Osteocyte (in vitro differentiated cells): ENCODE results near the gene MYDGF. TPM values are rescaled to one million over a fixed set of nuclear protein-coding genes. Genes with fewer than 3 reads are reported as not detected.

Source experiments
- DNase-seq: peaks from one replicate; pipeline ENCODE4 v3.0.0; 2021; ENCODE audit warnings: mixed read lengths; ENCODE audit not compliant: unreplicated experiment; ENCODE audit errors: extremely low spot score
- H3K27ac Mint-ChIP-seq: one replicate; pipeline ENCODE4 v1.8.0; 2021; ENCODE audit warnings: mild to moderate bottlenecking, mixed read lengths; ENCODE audit not compliant: unreplicated experiment
- H3K27me3 Mint-ChIP-seq: one replicate; pipeline ENCODE4 v1.8.0; 2021; ENCODE audit warnings: mixed read lengths; ENCODE audit not compliant: unreplicated experiment
- H3K36me3 Mint-ChIP-seq: one replicate; pipeline ENCODE4 v1.8.0; 2021; ENCODE audit warnings: mixed read lengths; ENCODE audit not compliant: unreplicated experiment
- H3K4me1 Mint-ChIP-seq: one replicate; pipeline ENCODE4 v1.8.0; 2021; ENCODE audit warnings: mixed read lengths; ENCODE audit not compliant: unreplicated experiment
- H3K4me3 Mint-ChIP-seq: one replicate; pipeline ENCODE4 v1.8.0; 2021; ENCODE audit warnings: mild to moderate bottlenecking, moderate library complexity, mixed read lengths; ENCODE audit not compliant: unreplicated experiment
- H3K9me3 Mint-ChIP-seq: one replicate; pipeline ENCODE4 v1.8.0; 2021; ENCODE audit warnings: mixed read lengths; ENCODE audit not compliant: unreplicated experiment
- total RNA-seq: library from RNA; stranded (reverse); gene quantifications from 2 replicates; pipeline ENCODE4 v1.2.1, GENCODE V29; 2021
- TF ChIP-seq, protein P1 (sequence below): fragments of 200-600 bp; sonication (generic); IDR thresholded peaks from 2 replicates; pipeline ENCODE4 v1.5.0; 2021; ENCODE audit warnings: antibody characterized with exemption, mild to moderate bottlenecking, moderate library complexity

MYDGF gene
- total RNA-seq, 1 donor from 2014 or later, result 103 TPM

- no peak for DNase-seq
- H3K36me3 Mint-ChIP-seq, result peaks cover 28% of the 10 kb centered on the region
- H3K9me3 Mint-ChIP-seq, result no peaks in the 10 kb centered on the region
- H3K27ac Mint-ChIP-seq, result no peak overlapping the region
- TF ChIP-seq, protein P1, sequence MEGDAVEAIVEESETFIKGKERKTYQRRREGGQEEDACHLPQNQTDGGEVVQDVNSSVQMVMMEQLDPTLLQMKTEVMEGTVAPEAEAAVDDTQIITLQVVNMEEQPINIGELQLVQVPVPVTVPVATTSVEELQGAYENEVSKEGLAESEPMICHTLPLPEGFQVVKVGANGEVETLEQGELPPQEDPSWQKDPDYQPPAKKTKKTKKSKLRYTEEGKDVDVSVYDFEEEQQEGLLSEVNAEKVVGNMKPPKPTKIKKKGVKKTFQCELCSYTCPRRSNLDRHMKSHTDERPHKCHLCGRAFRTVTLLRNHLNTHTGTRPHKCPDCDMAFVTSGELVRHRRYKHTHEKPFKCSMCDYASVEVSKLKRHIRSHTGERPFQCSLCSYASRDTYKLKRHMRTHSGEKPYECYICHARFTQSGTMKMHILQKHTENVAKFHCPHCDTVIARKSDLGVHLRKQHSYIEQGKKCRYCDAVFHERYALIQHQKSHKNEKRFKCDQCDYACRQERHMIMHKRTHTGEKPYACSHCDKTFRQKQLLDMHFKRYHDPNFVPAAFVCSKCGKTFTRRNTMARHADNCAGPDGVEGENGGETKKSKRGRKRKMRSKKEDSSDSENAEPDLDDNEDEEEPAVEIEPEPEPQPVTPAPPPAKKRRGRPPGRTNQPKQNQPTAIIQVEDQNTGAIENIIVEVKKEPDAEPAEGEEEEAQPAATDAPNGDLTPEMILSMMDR, result no peak
- H3K27me3 Mint-ChIP-seq, result no peaks in the 10 kb centered on the region
- H3K4me3 Mint-ChIP-seq, result no peak overlapping the region
- peaks cover 31% of the 10 kb centered on the region for H3K4me1 Mint-ChIP-seq
Measured at GRCh38 chr19:4700693-4700970, 30.5 kb upstream of the MYDGF start.

DNA sequence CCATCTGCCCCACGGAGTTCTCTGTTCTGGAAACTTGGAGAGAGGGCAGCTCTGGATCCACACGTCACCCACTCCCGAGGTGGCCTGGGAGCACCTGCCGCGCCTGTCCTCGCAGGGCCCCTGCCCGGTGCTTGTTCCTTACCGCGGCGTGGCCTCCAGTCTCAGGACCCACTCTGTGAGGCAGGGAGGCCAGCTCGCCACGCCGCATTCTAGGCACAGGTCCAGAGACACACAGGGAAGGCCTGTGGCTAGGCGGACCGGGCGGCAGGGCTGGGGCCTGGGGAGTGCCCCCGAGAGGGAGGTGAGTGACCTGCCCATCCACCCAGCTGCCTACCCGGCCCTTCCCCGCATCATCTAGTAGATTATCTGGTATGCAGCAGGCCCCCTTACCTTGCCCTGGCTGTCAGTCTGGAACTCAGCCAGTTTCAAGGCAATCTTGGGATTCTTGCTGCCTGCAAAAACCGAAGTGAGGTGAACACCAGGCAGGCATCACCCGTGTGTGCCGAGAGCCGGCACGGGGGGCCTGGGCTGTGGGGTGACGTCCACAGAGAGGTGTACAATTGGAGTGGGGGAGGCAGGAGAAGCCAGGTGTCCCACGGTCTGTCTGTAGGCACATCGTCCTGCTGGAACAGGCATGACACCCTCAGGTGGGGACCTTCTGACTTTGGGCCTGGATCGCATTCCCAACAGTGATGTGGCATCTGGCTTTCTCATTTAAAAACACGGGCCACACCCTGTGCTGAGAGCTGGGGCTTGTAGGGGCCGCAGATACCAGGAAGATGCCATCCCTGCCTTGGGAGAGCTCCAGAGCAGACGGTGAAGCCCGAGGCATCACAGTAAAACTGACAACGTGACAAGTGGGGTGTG lies 29.9 kb upstream of the MYDGF start:
- no peaks in the 10 kb centered on the region for H3K9me3 Mint-ChIP-seq
- peaks cover 27% of the 10 kb centered on the region for H3K4me1 Mint-ChIP-seq
- TF ChIP-seq, protein P1, result no peak
- H3K4me3 Mint-ChIP-seq, result no peak overlapping the region
- peaks cover 28% of the 10 kb centered on the region for H3K36me3 Mint-ChIP-seq
- H3K27ac Mint-ChIP-seq, result no peak overlapping the region
- no peak for DNase-seq
- H3K27me3 Mint-ChIP-seq, result no peaks in the 10 kb centered on the region

GRCh38 chr19:4697304-4697703 lies 27.2 kb upstream of the MYDGF start:
- Mint-ChIP-seq H3K36me3 (peaks cover 34% of the 10 kb centered on the region), H3K27me3 (no peaks in the 10 kb centered on the region), H3K27ac (peak overlapping the region; percentile 52), H3K4me1 (peaks cover 20% of the 10 kb centered on the region), H3K9me3 (no peaks in the 10 kb centered on the region), H3K4me3 (no peak overlapping the region)
- TF ChIP-seq, protein P1, result no peak
- no peak for DNase-seq

DNA sequence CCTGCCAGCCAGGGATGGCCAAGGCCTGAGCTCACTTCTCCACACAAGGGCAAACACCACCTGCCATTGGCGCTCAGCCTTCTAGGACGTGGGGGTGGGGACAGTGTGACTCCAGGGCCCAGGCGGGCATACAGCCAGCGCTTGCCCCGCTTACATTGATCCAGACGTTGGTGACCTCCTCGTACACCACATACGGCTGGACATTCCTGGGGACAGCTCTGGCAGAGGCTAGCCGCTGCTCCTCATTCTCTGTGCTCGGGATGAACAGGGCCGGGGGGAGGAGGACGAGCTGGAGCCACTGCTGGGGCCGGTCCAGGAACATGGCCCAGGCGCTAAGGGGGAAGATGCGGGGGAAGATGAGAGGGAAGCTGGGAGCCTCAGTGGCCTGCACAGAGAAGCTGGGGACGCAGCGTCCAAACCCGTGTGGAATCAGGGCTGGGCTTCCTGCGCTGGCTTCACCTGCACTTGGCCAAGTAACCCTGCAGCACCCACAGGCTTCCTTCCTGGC lies 25.1 kb upstream of the MYDGF start:
- DNase-seq, result no peak
- no peaks in the 10 kb centered on the region for H3K27me3 Mint-ChIP-seq
- TF ChIP-seq, protein P1, result no peak
- H3K36me3 Mint-ChIP-seq, result peaks cover 36% of the 10 kb centered on the region
- H3K4me1 Mint-ChIP-seq, result peaks cover 20% of the 10 kb centered on the region
- H3K4me3 Mint-ChIP-seq, result no peak overlapping the region
- no peak overlapping the region for H3K27ac Mint-ChIP-seq
- H3K9me3 Mint-ChIP-seq, result no peaks in the 10 kb centered on the region

DNA sequence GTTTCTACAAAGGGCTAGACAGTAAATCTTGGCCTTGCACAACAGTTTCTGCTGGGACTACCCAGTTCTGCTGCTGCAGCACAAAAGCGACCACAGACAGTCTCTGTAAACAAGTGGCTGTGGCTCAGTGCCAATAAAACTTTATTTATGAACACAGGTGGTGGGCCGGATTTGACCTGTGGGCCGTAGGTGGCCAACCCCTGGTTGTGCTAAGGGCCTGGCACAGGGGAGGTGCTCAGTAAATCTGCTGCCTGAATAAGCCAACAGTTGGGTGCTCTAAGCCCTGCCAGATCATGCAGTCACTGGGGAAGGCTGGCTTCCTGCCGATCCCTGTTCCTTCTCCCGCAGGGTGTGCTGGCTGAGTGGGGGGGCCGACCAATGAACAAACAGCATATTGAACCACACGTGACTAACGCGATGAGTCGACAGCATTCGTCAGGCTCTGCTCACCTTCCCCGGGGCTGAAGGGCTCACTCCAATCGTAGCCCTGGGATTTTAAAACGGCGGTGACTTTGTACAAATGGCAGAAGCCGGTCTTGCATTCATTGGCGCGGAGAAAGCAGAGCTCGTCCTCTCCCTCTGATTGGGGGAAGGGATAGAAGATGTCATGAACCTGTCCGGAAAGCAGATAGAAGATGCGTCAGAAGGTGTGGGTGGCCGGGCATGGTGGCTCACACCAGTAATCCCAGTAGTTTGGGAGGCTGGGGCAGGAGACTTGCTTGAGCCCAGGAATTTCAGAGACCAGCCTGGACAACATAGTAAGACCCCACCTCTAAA lies 24.3 kb upstream of the MYDGF start:
- peak overlapping the region; percentile 63 for H3K27ac Mint-ChIP-seq

More for the DNA sequence above, 24.3 kb upstream of the MYDGF start:
- Mint-ChIP-seq H3K4me3 (no peak overlapping the region), H3K4me1 (peaks cover 20% of the 10 kb centered on the region), H3K9me3 (no peaks in the 10 kb centered on the region), H3K36me3 (peaks cover 37% of the 10 kb centered on the region), H3K27me3 (no peaks in the 10 kb centered on the region)
- no peak for DNase-seq
- TF ChIP-seq, protein P1, result no peak
